CD4-positive, CD25-positive, alpha-beta regulatory T cell (primary cell): Measurements from ENCODE around the gene GABRR3. TPM values are rescaled to one million over a fixed set of nuclear protein-coding genes. Genes with fewer than 3 reads are reported as not detected.

Source experiments
- ATAC-seq, 2 donors: fragments of 150-1000 bp; cut with Tn5 transposase; one replicate each; pipeline ENCODE4 v1.10.0; 2021; ENCODE audit warnings: low read depth in 2 of 2, moderate number of reproducible peaks in 2 of 2, moderate library complexity in 1 of 2
- DNase-seq, 3 donors: peaks; one replicate each; pipeline versions ENCODE4 v3.0.0 to v3.0.0-alpha.2; 2012 to 2022; ENCODE audit warnings: mixed read lengths in 1 of 3
- H3K27ac ChIP-seq: one replicate; pipeline ENCODE4 v1.7.0; 2013; ENCODE audit warnings: mild to moderate bottlenecking, low read length; ENCODE audit not compliant: insufficient read depth, poor library complexity, severe bottlenecking
- H3K27me3 ChIP-seq: one replicate; pipeline ENCODE4 v1.7.0; 2013; ENCODE audit warnings: low read length; ENCODE audit not compliant: control insufficient read depth, insufficient read depth
- H3K36me3 ChIP-seq: one replicate; pipeline ENCODE4 v1.7.0; 2013; ENCODE audit warnings: mild to moderate bottlenecking, low read length, moderate library complexity; ENCODE audit not compliant: control insufficient read depth, insufficient read depth
- H3K4me1 ChIP-seq: 2 replicates; pipeline ENCODE4 v1.7.0; 2013; ENCODE audit warnings: mild to moderate bottlenecking, low read length; ENCODE audit not compliant: insufficient read depth, control insufficient read depth, poor library complexity, severe bottlenecking
- H3K4me3 ChIP-seq: one replicate; pipeline ENCODE4 v1.7.0; 2013; ENCODE audit warnings: low read depth, mild to moderate bottlenecking, low read length, moderate library complexity
- H3K9me3 ChIP-seq, 2 experiments: 1 replicate in 1 of 2; 2 replicates in 1 of 2; pipeline ENCODE4 v1.7.0; 2013; ENCODE audit warnings: low read length in 2 of 2, mild to moderate bottlenecking in 1 of 2, moderate library complexity in 1 of 2; ENCODE audit not compliant: control insufficient read depth in 2 of 2
- H3K27ac Mint-ChIP-seq, 3 donors: one replicate each; pipeline ENCODE4 v1.8.0; 2020 to 2022; ENCODE audit warnings: mild to moderate bottlenecking in 3 of 3, mixed read lengths in 3 of 3, moderate library complexity in 2 of 3
- H3K27me3 Mint-ChIP-seq: one replicate; pipeline ENCODE4 v1.8.0; 2022; ENCODE audit warnings: mild to moderate bottlenecking, mixed read lengths
- H3K36me3 Mint-ChIP-seq: one replicate; pipeline ENCODE4 v1.8.0; 2020; ENCODE audit warnings: mixed read lengths
- H3K4me1 Mint-ChIP-seq, 4 donors: one replicate each; pipeline ENCODE4 v1.8.0; 2020 to 2022; ENCODE audit warnings: mixed read lengths in 4 of 4, mild to moderate bottlenecking in 1 of 4
- H3K4me3 Mint-ChIP-seq, 4 donors: one replicate each; pipeline ENCODE4 v1.8.0; 2020 to 2022; ENCODE audit warnings: mild to moderate bottlenecking in 4 of 4, mixed read lengths in 4 of 4, moderate library complexity in 3 of 4
- H3K9me3 Mint-ChIP-seq, 7 donors: one replicate each; pipeline ENCODE4 v1.8.0; 2020 to 2022; ENCODE audit warnings: mixed read lengths in 7 of 7, mild to moderate bottlenecking in 3 of 7, moderate library complexity in 2 of 7
- polyA plus RNA-seq, 4 donors: library from polyadenylated mRNA; unstranded; fragments of 300-500 nt; fragmentation: Illumina TruSeq; gene quantifications; one replicate each; pipeline ENCODE4 v1.2.3, GENCODE V29; 2021
- total RNA-seq: library from RNA; stranded (reverse); gene quantifications from one replicate; pipeline ENCODE4 v1.2.3, GENCODE V29; 2022

GABRR3 gene
- total and polyA plus RNA-seq, 5 donors from 2014 or later: not detected

- Mint-ChIP-seq H3K4me3 (peak overlapping the region; percentile 90 to 96 (median 94)), H3K9me3 (no peaks in the 10 kb centered on the region), H3K27me3 (no peaks in the 10 kb centered on the region), H3K4me1 (peaks cover 29 to 71% (median 52%) of the 10 kb centered on the region in 4 donors), H3K27ac (peak overlapping the region; percentile 35 to 98 (median 94)), H3K36me3 (peaks cover 12% of the 10 kb centered on the region)
- Histone ChIP-seq H3K9me3 (no peaks in the 10 kb centered on the region), H3K4me3 (peak overlapping the region; percentile 78), H3K4me1 (peaks cover 32% of the 10 kb centered on the region), H3K27me3 (no peaks in the 10 kb centered on the region), H3K27ac (peak overlapping the region; percentile 67), H3K36me3 (peaks cover 9% of the 10 kb centered on the region)
- ATAC-seq: no peak
- no peak for DNase-seq
Measured at GRCh38 chr3:97970956-97971620, 64.0 kb downstream of the GABRR3 start.

- peak overlapping the region in 2 of 3 donors; percentile 9 to 98 for H3K27ac Mint-ChIP-seq
- no peak for DNase-seq
- Histone ChIP-seq H3K9me3 (no peaks in the 10 kb centered on the region), H3K27me3 (no peaks in the 10 kb centered on the region), H3K36me3 (peaks cover 9% of the 10 kb centered on the region), H3K4me1 (peaks cover 35% of the 10 kb centered on the region), H3K27ac (no peak overlapping the region), H3K4me3 (no peak overlapping the region)
- no peaks in the 10 kb centered on the region for H3K9me3 Mint-ChIP-seq
- H3K36me3 Mint-ChIP-seq: peaks cover 12% of the 10 kb centered on the region
- peaks cover 29 to 79% (median 57%) of the 10 kb centered on the region in 4 donors for H3K4me1 Mint-ChIP-seq
- H3K27me3 Mint-ChIP-seq: no peaks in the 10 kb centered on the region
- no peak for ATAC-seq
- H3K4me3 Mint-ChIP-seq: peak overlapping the region; percentile 85 to 95 (median 92)
Measured at GRCh38 chr3:97970156-97970555, 65.0 kb downstream of the GABRR3 start.

- Histone ChIP-seq H3K27ac (no peak overlapping the region), H3K27me3 (no peaks in the 10 kb centered on the region), H3K36me3 (peaks cover 9% of the 10 kb centered on the region), H3K4me3 (no peak overlapping the region), H3K9me3 (no peaks in the 10 kb centered on the region), H3K4me1 (peaks cover 35% of the 10 kb centered on the region)
- Mint-ChIP-seq H3K4me3 (peak overlapping the region in 3 of 4 donors; percentile 8 to 95 (median 90)), H3K36me3 (peaks cover 16% of the 10 kb centered on the region), H3K27ac (peak overlapping the region in 2 of 3 donors; percentile 9 to 98), H3K9me3 (no peaks in the 10 kb centered on the region), H3K4me1 (peaks cover 33 to 81% (median 60%) of the 10 kb centered on the region in 4 donors), H3K27me3 (no peaks in the 10 kb centered on the region)
- no peak for DNase-seq
- ATAC-seq: no peak
Measured at GRCh38 chr3:97969541-97969940, 65.6 kb downstream of the GABRR3 start.

- peaks cover 24% of the 10 kb centered on the region for H3K36me3 Mint-ChIP-seq
- H3K4me3 ChIP-seq: no peak overlapping the region
- ATAC-seq: no peak
- no peak overlapping the region for H3K27ac Mint-ChIP-seq
- no peaks in the 10 kb centered on the region for H3K27me3 ChIP-seq
- no peak overlapping the region for H3K27ac ChIP-seq
- H3K4me1 ChIP-seq: peaks cover 35% of the 10 kb centered on the region
- no peaks in the 10 kb centered on the region for H3K27me3 Mint-ChIP-seq
- H3K36me3 ChIP-seq: peaks cover 13% of the 10 kb centered on the region
- no peaks in the 10 kb centered on the region for H3K9me3 Mint-ChIP-seq
- peak in 1 of 3 donors; percentile 52 for DNase-seq
- no peaks in the 10 kb centered on the region for H3K9me3 ChIP-seq
- peaks cover 37 to 89% (median 68%) of the 10 kb centered on the region in 4 donors for H3K4me1 Mint-ChIP-seq
- H3K4me3 Mint-ChIP-seq: peak overlapping the region in 1 of 4 donors; percentile 4
Measured at GRCh38 chr3:97968376-97968775, 66.7 kb downstream of the GABRR3 start.

GRCh38 chr3:97967966-97968365, 67.1 kb downstream of the GABRR3 start:
- DNase-seq: no peak
- H3K36me3 ChIP-seq: peaks cover 13% of the 10 kb centered on the region

GRCh38 chr3:97960993-97961766, 73.9 kb downstream of the GABRR3 start:
- Histone ChIP-seq H3K27ac (no peak overlapping the region), H3K36me3 (peaks cover 52% of the 10 kb centered on the region), H3K4me3 (no peak overlapping the region), H3K9me3 (no peaks in the 10 kb centered on the region), H3K4me1 (peaks cover 3% of the 10 kb centered on the region), H3K27me3 (no peaks in the 10 kb centered on the region)
- Mint-ChIP-seq H3K4me3 (no peak overlapping the region), H3K36me3 (peaks cover 34% of the 10 kb centered on the region), H3K9me3 (no peaks in the 10 kb centered on the region), H3K4me1 (peaks cover 16 to 54% (median 39%) of the 10 kb centered on the region in 4 donors), H3K27me3 (no peaks in the 10 kb centered on the region), H3K27ac (peak overlapping the region in 1 of 3 donors; percentile 4)
- DNase-seq (no peak), ATAC-seq (no peak)

More at GRCh38 chr3:97967966-97968365, 67.1 kb downstream of the GABRR3 start:
- H3K9me3 ChIP-seq: no peaks in the 10 kb centered on the region
- no peak overlapping the region for H3K4me3 Mint-ChIP-seq
- no peaks in the 10 kb centered on the region for H3K9me3 Mint-ChIP-seq
- H3K4me1 Mint-ChIP-seq: peaks cover 39 to 86% (median 69%) of the 10 kb centered on the region in 4 donors
- H3K27ac ChIP-seq: no peak overlapping the region
- H3K27ac Mint-ChIP-seq: no peak overlapping the region
- H3K27me3 Mint-ChIP-seq: no peaks in the 10 kb centered on the region
- peaks cover 35% of the 10 kb centered on the region for H3K4me1 ChIP-seq
- H3K36me3 Mint-ChIP-seq: peaks cover 24% of the 10 kb centered on the region
- H3K27me3 ChIP-seq: no peaks in the 10 kb centered on the region
- H3K4me3 ChIP-seq: no peak overlapping the region
- ATAC-seq: no peak

GRCh38 chr3:97960551-97960950, 74.6 kb downstream of the GABRR3 start:
- Mint-ChIP-seq H3K27ac (no peak overlapping the region), H3K9me3 (no peaks in the 10 kb centered on the region), H3K4me1 (peaks cover 16 to 54% (median 34%) of the 10 kb centered on the region in 4 donors), H3K27me3 (no peaks in the 10 kb centered on the region), H3K36me3 (peaks cover 36% of the 10 kb centered on the region), H3K4me3 (no peak overlapping the region)
- Histone ChIP-seq H3K4me3 (no peak overlapping the region), H3K27me3 (no peaks in the 10 kb centered on the region), H3K9me3 (no peaks in the 10 kb centered on the region), H3K4me1 (peaks cover 3% of the 10 kb centered on the region), H3K27ac (no peak overlapping the region), H3K36me3 (peaks cover 55% of the 10 kb centered on the region)
- DNase-seq: no peak
- ATAC-seq: no peak
